ENCODE data around the gene PPP4R2. TPM values are rescaled to one million over a fixed set of nuclear protein-coding genes. Genes with fewer than 3 reads are reported as not detected.

Gene PPP4R2
- total and polyA plus RNA-seq, 9 donors: 19.2 to 95.1 (median 77.6) TPM

GRCh38 chr3:73107215-73107614 lies 110.6 kb downstream of the PPP4R2 start:
- no peak overlapping the region for H3K27ac ChIP-seq
- no peaks in the 10 kb centered on the region for H3K27me3 ChIP-seq
- no peaks in the 10 kb centered on the region for H3K4me1 ChIP-seq (ENCODE audit: insufficient read depth)
- no peak for TF ChIP-seq EP300 (IDR thresholded peaks at IDR 0.05)
- TF ChIP-seq POLR2A (IDR thresholded peaks at IDR 0.05): no peak
- TF ChIP-seq CTCF (IDR thresholded peaks at IDR 0.05): no peak
- H3K36me3 ChIP-seq: no peaks in the 10 kb centered on the region
- no peak overlapping the region for H3K4me3 ChIP-seq
- no peak for DNase-seq
- WGBS, 3 donors: 82 to 90% (median 84%) methylated on average over 3 of the region's 3 CpGs
- no peaks in the 10 kb centered on the region for H3K9me3 ChIP-seq
- intact Hi-C loops (cut with DNase I): loop anchor here (10.0 kb wide), 3 partner anchors 328 to 738 kb away; partner anchors contain the start of gene PDZRN3 (in 1 of the 4)

GRCh38 chr3:73107676-73108187 lies 111.1 kb downstream of the PPP4R2 start:
- Histone ChIP-seq H3K9me3 (no peaks in the 10 kb centered on the region), H3K27ac (no peak overlapping the region), H3K27me3 (no peaks in the 10 kb centered on the region), H3K4me3 (no peak overlapping the region), H3K36me3 (no peaks in the 10 kb centered on the region), H3K4me1 (ENCODE audit: insufficient read depth) (no peaks in the 10 kb centered on the region)
- intact Hi-C loops (cut with DNase I): loop anchor here (10.0 kb wide), 3 partner anchors 327 to 737 kb away; partner anchors contain the start of gene PDZRN3 (in 1 of the 4)
- DNase-seq: no peak
- 78 to 83% (median 78%) methylated on average over 5 of the region's 5 CpGs for WGBS, 3 donors
- TF ChIP-seq POLR2A (IDR thresholded peaks at IDR 0.05) (no peak), EP300 (IDR thresholded peaks at IDR 0.05) (no peak), CTCF (IDR thresholded peaks at IDR 0.05) (no peak)

- no peaks in the 10 kb centered on the region for H3K36me3 ChIP-seq
- DNase-seq: no peak
- no peak for TF ChIP-seq POLR2A (IDR thresholded peaks at IDR 0.05)
- TF ChIP-seq EP300 (IDR thresholded peaks at IDR 0.05): no peak
- TF ChIP-seq CTCF (IDR thresholded peaks at IDR 0.05): no peak
- H3K4me1 ChIP-seq (ENCODE audit: insufficient read depth): no peaks in the 10 kb centered on the region
- H3K27me3 ChIP-seq: no peaks in the 10 kb centered on the region
- no peaks in the 10 kb centered on the region for H3K9me3 ChIP-seq
- H3K27ac ChIP-seq: no peak overlapping the region
- intact Hi-C loops (cut with DNase I): loop anchor here (10.0 kb wide), 3 partner anchors 326 to 736 kb away; partner anchors contain the start of gene PDZRN3 (in 1 of the 4)
- 92 to 96% (median 95%) methylated on average over 3 of the region's 3 CpGs for WGBS, 3 donors
- H3K4me3 ChIP-seq: no peak overlapping the region
Observed at GRCh38 chr3:73108750-73109149, 112.1 kb downstream of the PPP4R2 start.

- no peaks in the 10 kb centered on the region for H3K27me3 ChIP-seq
- intact Hi-C loops (cut with DNase I): no loop called here
- no peak overlapping the region for H3K4me3 ChIP-seq
- H3K9me3 ChIP-seq: no peaks in the 10 kb centered on the region
- H3K27ac ChIP-seq: no peak overlapping the region
- TF ChIP-seq CTCF (IDR thresholded peaks at IDR 0.05): no peak
- no peak for TF ChIP-seq POLR2A (IDR thresholded peaks at IDR 0.05)
- TF ChIP-seq EP300 (IDR thresholded peaks at IDR 0.05): no peak
- no peak for DNase-seq
- H3K4me1 ChIP-seq (ENCODE audit: insufficient read depth): no peaks in the 10 kb centered on the region
- H3K36me3 ChIP-seq: no peaks in the 10 kb centered on the region
- 85 to 88% (median 85%) methylated on average over 20 of the region's 20 CpGs for WGBS, 3 donors
Observed at GRCh38 chr3:73110530-73110929, 113.9 kb downstream of the PPP4R2 start.
